Neuron (in vitro differentiated cells): ENCODE data around the gene POU2F3.
"Not testable (repeated sequence)": the region's sequence is repeated elsewhere in the genome, so short reads cannot be mapped to it uniquely, and the experiment has no call there.

Source experiments
- H2AFZ ChIP-seq: one replicate; pipeline ENCODE4 v1.6.1; 2013; ENCODE audit warnings: low read depth, mild to moderate bottlenecking, inconsistent platforms, low read length, moderate library complexity
- H3K27me3 ChIP-seq: one replicate; pipeline ENCODE4 v1.6.1; 2013; ENCODE audit warnings: low read length; ENCODE audit not compliant: insufficient read depth
- H3K36me3 ChIP-seq: one replicate; pipeline ENCODE4 v1.6.1; 2013; ENCODE audit warnings: low read length; ENCODE audit not compliant: insufficient read depth
- H3K4me1 ChIP-seq: one replicate; pipeline ENCODE4 v1.6.1; 2013; ENCODE audit warnings: low read length; ENCODE audit not compliant: insufficient read depth
- H3K4me3 ChIP-seq: 2 replicates; pipeline ENCODE4 v1.5.1; 2013; ENCODE audit warnings: mild to moderate bottlenecking, low read length, moderate library complexity
- H3K9me3 ChIP-seq: one replicate; pipeline ENCODE4 v1.6.1; 2013; ENCODE audit warnings: low read length

Gene POU2F3

DNA sequence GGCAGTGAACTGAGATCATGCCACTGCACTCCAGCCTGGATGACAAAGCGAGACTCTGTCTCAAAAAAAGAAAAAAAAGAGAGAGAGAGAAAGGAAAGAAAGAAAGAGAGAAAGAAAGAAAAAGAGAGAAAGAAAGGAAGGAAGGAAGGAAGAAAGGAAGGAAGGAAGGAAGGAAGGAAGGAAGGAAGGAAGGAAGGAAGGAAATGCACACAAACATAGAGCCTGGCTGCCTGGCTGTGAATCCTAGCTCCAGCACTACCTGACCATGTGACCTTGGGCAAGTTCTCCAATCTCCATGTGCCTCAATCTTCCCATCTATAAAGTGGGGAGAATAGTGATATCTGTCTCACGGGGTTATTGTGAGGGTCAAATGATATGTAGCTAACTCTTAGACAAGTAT is 34.0 kb downstream of the POU2F3 start:
- not testable (repeated sequence) for H3K9me3 ChIP-seq, H2AFZ ChIP-seq, H3K36me3 ChIP-seq, H3K4me1 ChIP-seq, H3K4me3 ChIP-seq, H3K27me3 ChIP-seq

DNA sequence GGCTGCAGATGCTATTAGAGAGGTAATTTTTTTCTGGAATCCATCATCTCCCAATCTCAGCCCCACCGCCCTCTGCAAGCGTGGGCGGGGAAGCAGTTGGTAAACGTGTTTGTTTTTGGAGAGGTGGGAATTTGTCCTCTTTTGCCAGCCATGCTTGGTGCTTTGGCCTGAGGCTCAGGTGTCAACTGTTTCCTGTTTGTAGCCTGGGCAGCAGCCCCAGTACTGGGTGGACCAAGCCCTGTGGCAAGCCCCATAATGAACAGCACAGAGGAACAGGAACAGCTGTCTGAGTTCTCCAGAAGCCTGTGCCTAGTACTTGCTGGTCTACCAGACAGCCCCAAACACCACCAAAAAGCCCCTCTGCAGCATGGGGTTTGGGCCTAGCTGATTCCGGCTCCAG is 39.6 kb downstream of the POU2F3 start:
- Histone ChIP-seq H3K4me1 (no peaks in the 10 kb centered on the region), H3K9me3 (no peaks in the 10 kb centered on the region), H3K27me3 (peaks cover 11% of the 10 kb centered on the region), H3K36me3 (no peaks in the 10 kb centered on the region), H2AFZ (no peak overlapping the region), H3K4me3 (no peak overlapping the region)

DNA sequence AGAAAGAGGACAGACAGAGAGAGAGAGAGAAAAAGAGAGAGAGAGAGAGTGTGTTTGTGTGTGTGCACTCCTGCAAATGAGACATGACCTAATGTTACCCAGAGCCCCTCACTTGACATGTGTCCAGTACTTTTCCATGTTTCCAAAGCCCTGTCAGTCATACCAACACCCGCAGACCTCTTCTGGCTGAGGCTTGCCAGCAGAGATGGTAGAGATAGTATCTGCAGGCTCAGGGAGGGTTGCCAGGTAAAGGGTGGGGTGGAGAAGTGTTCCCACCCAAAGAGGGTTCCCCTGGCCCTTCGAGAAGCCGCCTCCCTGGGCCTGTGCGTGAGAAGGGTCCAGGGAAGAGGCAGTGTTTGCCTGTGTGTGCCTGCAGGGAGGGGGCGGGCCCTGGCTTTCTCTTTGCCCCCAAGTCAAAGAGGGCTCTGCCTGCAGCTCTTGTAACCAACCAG is 40.7 kb downstream of the POU2F3 start:
- H3K4me3 ChIP-seq, result no peak overlapping the region
- H3K9me3 ChIP-seq, result no peaks in the 10 kb centered on the region
- H2AFZ ChIP-seq, result no peak overlapping the region
- H3K27me3 ChIP-seq, result peaks cover 15% of the 10 kb centered on the region
- H3K36me3 ChIP-seq, result no peaks in the 10 kb centered on the region
- H3K4me1 ChIP-seq, result no peaks in the 10 kb centered on the region

DNA sequence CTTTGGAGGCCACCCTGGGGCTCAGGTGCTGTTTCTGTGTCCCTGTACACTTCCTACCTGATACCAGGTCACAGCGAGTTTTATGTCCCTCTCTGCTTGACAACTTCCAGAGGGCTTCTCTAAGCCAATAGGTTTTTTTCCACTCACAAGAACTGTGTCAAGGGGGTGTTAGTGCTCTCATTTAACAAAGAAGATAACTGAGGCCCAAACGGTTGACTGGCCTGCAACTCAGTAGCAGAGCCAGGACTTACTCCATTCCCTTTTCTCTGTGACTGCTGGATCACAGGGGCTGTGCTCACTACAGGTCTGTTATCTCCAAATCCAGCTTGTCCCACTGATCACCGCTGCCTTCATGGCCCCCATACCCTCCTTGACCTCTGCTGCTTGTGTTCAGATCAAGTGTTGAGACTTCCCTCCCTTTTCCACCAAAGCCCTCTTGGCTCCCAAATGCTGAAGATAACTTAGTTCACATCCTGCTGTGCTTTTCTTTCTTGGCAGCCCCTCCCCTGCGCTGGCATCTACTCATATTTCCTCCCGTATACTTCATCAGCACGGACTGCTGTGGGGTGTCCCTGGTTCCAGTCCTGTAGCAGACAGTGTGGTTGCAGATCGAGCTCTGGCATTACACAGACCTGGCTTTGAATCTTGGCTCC is 41.3 kb downstream of the POU2F3 start:
- H2AFZ ChIP-seq, result no peak overlapping the region
- H3K36me3 ChIP-seq, result no peaks in the 10 kb centered on the region
- no peaks in the 10 kb centered on the region for H3K9me3 ChIP-seq
- H3K4me3 ChIP-seq, result no peak overlapping the region
- H3K27me3 ChIP-seq, result peaks cover 15% of the 10 kb centered on the region
- no peaks in the 10 kb centered on the region for H3K4me1 ChIP-seq

DNA sequence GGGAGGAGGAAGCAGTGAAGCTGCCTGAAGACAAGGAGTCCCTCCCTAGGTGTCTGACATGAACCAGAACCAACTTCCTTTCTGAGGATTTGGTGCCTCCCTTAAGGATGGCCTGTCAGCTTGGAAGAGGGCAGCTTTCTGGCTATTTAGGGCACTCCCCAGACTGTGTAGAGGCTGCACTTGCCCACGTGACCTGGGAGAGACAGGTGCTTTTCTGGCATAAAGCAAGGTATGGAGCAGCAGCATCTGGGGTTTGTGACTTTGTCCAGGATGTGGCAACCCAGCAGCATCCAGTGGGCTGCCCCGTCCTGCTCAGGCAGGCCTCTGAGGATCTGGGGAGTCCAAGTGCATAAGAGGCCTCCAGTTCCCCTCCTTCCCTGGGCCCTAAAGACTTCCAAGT is 43.2 kb downstream of the POU2F3 start:
- H3K4me3 ChIP-seq, result no peak overlapping the region
- no peaks in the 10 kb centered on the region for H3K36me3 ChIP-seq
- no peak overlapping the region for H2AFZ ChIP-seq
- no peaks in the 10 kb centered on the region for H3K9me3 ChIP-seq
- H3K27me3 ChIP-seq, result peaks cover 18% of the 10 kb centered on the region
- H3K4me1 ChIP-seq, result no peaks in the 10 kb centered on the region

DNA sequence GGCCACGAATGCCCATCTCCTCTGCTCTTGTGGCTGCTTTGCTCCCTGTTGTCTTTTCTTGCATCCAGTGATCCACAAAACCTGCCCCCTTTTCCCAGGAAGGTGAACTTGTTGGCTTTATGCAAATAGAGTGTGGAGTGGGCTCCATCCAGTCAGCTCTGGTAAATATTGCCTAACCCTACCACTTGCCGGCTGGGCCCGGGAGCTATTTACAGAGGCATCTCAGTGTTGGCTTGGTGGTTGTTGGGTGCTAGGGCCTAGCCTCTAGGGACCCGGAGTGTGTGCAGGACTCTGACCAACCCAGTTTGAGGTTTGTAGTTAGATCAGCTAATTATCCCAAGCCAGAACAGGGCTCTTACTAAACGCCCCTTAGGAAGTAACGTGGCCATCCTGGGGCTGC is 44.3 kb downstream of the POU2F3 start:
- Histone ChIP-seq H3K36me3 (no peaks in the 10 kb centered on the region), H3K9me3 (no peaks in the 10 kb centered on the region), H3K4me3 (no peak overlapping the region), H3K4me1 (no peaks in the 10 kb centered on the region), H3K27me3 (peaks cover 18% of the 10 kb centered on the region), H2AFZ (no peak overlapping the region)

DNA sequence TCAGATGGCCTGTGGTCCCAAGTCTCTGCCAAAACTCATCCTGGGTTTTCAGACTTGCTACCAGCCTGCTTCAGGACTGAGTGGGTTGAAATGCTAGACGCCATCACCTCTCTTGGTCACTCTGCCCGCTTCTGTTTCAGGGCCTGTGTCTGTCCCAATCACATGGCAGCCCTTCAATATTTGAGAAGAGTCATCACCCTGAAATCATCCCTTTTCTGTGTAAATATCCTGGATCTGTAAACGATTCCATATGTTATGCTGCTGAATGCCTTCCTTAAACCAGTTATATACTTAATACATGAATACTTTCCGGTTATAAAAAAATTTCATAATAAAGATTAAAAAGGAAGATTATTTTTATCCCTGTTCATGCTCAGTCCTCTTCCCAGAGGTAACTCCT is 45.3 kb downstream of the POU2F3 start:
- Histone ChIP-seq H3K9me3 (no peaks in the 10 kb centered on the region), H3K27me3 (peaks cover 16% of the 10 kb centered on the region)

DNA sequence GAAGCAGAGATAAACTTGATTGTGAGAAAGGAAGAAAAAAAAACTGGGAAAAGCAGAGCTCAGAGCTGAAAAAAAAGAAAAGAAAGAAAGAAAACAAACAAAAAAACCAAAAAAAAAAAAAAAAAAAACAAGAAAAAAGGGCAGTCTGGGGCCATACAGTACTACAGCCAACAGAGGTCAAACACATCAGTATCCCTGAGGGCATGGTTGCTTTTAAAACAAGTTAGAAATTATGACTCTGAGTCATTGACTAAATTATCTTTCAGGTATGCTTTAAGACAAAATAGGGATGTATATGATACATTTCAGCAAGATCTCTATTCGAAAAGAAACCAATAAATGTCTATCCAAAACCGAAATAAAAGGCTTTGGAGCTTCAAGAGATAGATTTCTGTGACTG is 48.1 kb downstream of the POU2F3 start:
- peaks cover 23% of the 10 kb centered on the region for H3K27me3 ChIP-seq
- no peaks in the 10 kb centered on the region for H3K36me3 ChIP-seq
- no peaks in the 10 kb centered on the region for H3K9me3 ChIP-seq

More for the DNA sequence above, 45.3 kb downstream of the POU2F3 start:
- no peak overlapping the region for H2AFZ ChIP-seq
- H3K4me1 ChIP-seq, result no peaks in the 10 kb centered on the region
- no peaks in the 10 kb centered on the region for H3K36me3 ChIP-seq
- H3K4me3 ChIP-seq, result no peak overlapping the region

DNA sequence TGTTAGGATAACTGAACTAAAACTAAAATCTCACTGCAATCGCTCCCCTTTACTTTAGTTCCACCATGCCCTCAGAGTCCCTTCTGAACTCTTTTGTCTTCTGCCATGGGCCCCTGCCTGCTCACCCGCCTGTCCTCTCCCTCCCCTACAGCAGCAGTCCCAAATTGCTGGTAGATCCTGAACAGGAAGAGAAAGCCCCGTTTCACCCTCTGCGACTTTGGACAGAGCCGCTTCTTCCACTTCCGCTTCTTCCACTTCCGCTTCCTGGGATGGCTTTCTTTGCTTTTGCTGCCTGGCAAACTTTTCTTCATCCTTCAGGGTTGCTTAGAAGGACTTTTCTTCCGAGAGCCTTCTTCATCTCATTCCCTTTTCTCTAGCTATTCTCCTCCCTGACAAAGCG is 49.5 kb downstream of the POU2F3 start:
- H3K27me3 ChIP-seq, result peaks cover 32% of the 10 kb centered on the region

More for the DNA sequence above, 48.1 kb downstream of the POU2F3 start:
- no peaks in the 10 kb centered on the region for H3K4me1 ChIP-seq
- H3K4me3 ChIP-seq, result no peak overlapping the region
- H2AFZ ChIP-seq, result no peak overlapping the region

DNA sequence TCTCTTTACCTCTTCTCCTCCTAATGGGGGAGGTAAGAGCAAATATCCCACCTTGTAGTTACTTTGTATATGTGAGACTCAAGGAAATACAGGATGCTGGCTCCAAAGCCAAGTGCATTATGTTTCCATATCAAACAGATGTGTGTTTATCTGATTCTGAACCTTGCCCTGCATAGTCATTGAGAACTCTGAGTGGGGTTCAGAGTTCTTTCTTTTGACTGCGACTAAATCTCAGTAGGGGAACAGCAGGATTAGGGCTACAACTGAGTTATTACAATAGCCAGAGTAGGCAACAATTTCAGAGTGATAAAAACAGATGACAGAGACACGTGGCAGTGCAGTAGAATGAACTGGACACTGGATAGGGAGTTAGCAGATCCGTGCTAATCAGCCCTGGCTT is 51.0 kb downstream of the POU2F3 start:
- Histone ChIP-seq H3K9me3 (no peaks in the 10 kb centered on the region), H3K36me3 (no peaks in the 10 kb centered on the region), H3K27me3 (peaks cover 30% of the 10 kb centered on the region), H3K4me3 (no peak overlapping the region), H3K4me1 (no peaks in the 10 kb centered on the region), H2AFZ (no peak overlapping the region)

More for the DNA sequence above, 49.5 kb downstream of the POU2F3 start:
- Histone ChIP-seq H3K36me3 (no peaks in the 10 kb centered on the region), H3K4me1 (no peaks in the 10 kb centered on the region), H3K9me3 (no peaks in the 10 kb centered on the region), H3K4me3 (no peak overlapping the region), H2AFZ (no peak overlapping the region)

DNA sequence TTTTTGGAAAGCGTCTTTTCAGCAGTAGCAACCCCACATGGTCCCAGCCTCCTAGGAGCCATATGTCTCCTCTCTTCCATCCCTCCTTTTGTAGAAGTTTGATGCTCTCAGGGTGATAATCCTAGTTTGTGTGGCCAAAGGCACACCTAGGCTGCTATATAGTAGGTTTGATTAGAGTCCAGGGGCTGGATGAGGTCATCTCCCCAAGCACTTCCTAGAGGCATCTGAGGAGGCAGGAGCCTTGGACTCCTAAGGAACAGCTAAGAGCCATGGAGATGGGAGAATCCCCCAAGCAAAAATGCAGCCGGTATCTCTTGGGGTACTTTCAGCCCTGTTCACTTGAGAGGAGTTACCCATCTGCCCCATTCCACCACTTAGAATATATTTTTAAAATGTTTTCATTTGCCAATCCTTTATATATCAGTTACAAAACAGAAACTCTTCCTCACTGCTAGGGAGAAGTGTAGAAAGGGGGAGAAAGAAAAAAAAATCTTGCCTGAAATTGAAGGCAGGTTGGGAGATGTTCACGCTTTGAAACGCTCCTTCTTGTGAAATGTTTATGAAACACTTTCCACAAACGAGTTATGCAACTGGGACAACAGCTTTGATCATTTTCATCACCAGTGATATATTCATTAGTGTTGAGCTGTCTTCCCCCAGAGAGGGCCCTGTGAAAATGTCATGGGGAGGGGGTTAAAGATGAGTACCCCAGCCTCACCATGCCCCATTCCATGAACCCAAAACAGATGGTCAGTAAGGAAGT is 53.3 kb downstream of the POU2F3 start:
- H3K36me3 ChIP-seq, result no peaks in the 10 kb centered on the region
- peaks cover 31% of the 10 kb centered on the region for H3K27me3 ChIP-seq
- H3K4me1 ChIP-seq, result no peaks in the 10 kb centered on the region
- no peaks in the 10 kb centered on the region for H3K9me3 ChIP-seq
- H2AFZ ChIP-seq, result no peak overlapping the region
- H3K4me3 ChIP-seq, result no peak overlapping the region

DNA sequence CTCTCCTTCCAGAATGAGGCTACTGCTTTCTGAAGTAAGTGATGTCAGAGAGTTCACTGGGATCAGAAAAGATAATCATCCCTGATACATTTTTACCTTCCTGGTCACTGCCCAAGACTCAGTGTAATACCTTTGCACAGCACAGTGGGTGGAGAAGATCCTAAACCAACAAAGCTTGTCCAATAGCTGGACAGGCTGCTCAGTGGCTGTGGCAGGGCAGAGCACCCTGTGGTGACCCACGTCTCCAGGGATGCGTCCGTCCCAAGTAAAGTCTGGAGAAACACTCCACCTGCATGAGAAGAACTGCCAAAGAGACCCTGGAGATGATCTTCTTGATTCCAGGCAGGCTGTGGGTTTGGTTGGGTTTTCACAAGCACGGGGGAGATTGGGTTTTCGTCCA is 54.2 kb downstream of the POU2F3 start:
- no peaks in the 10 kb centered on the region for H3K4me1 ChIP-seq
- no peaks in the 10 kb centered on the region for H3K36me3 ChIP-seq
- no peaks in the 10 kb centered on the region for H3K9me3 ChIP-seq
- peaks cover 37% of the 10 kb centered on the region for H3K27me3 ChIP-seq
- H2AFZ ChIP-seq, result no peak overlapping the region
- H3K4me3 ChIP-seq, result no peak overlapping the region

DNA sequence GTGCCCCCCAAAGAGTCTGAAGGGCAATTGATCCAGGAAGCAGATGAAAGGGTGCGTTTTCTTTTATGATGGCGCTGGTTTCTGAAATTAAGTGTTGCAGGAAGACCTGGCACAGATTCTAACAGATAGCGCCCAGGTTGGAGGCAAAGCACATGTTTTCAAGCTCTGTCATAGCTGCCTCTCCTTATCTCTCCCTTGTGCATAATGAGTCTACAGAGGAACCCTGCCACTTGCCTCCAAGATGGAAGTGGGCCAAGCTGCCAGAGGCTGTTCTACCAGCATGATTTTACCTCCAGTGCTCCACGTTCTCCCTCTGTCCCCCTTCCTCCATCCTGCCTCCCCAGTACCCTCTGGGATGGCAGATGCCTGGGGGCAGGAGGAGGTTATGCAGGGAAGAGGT is 55.2 kb downstream of the POU2F3 start:
- no peak overlapping the region for H2AFZ ChIP-seq
- peaks cover 37% of the 10 kb centered on the region for H3K27me3 ChIP-seq
- no peaks in the 10 kb centered on the region for H3K9me3 ChIP-seq

More for the DNA sequence above, 55.2 kb downstream of the POU2F3 start:
- Histone ChIP-seq H3K4me1 (no peaks in the 10 kb centered on the region), H3K36me3 (no peaks in the 10 kb centered on the region), H3K4me3 (no peak overlapping the region)
